Stimulated activated CD4-positive, alpha-beta T cell treated with anti-CD3 and anti-CD28 coated beads, Interleukin-12 subunit alpha, Interleukin-12 subunit beta, amount 100 ng/mL, for 48 hours (primary cell): Measurements from ENCODE around the gene CST7.
"Not testable (repeated sequence)": the region's sequence is repeated elsewhere in the genome, so short reads cannot be mapped to it uniquely, and the experiment has no call there.

Source experiments
- DNase-seq, 3 donors: peaks; one replicate each; pipeline ENCODE4 v3.0.0-alpha.2; 2020; ENCODE audit warnings: low read depth in 2 of 3, low spot score in 1 of 3

Gene CST7

GRCh38 chr20:24999568-24999967, 50.5 kb downstream of the CST7 start:
- DNase-seq, result no peak

- no peak for DNase-seq
These were observed 51.3 kb downstream of the CST7 start for GRCh38 chr20:25000268-25000801.

GRCh38 chr20:25001323-25001722, 52.3 kb downstream of the CST7 start:
- not testable (repeated sequence) for DNase-seq

GRCh38 chr20:25003002-25003401, 53.9 kb downstream of the CST7 start:
- no peak for DNase-seq

- DNase-seq, result no peak
These were observed 56.2 kb downstream of the CST7 start for GRCh38 chr20:25005220-25005619.

GRCh38 chr20:25005661-25006060, 56.6 kb downstream of the CST7 start:
- DNase-seq, result no peak

- DNase-seq, result no peak
These were observed 57.5 kb downstream of the CST7 start for GRCh38 chr20:25006431-25007167.

- no peak for DNase-seq
These were observed 58.6 kb downstream of the CST7 start for GRCh38 chr20:25007491-25008305.

GRCh38 chr20:25008388-25009217, 59.5 kb downstream of the CST7 start:
- DNase-seq, result no peak
